ENCODE data around the gene RPS5.
"Not testable (repeated sequence)": the region's sequence is repeated elsewhere in the genome, so short reads cannot be mapped to it uniquely, and the experiment has no call there.

Gene RPS5

DNA sequence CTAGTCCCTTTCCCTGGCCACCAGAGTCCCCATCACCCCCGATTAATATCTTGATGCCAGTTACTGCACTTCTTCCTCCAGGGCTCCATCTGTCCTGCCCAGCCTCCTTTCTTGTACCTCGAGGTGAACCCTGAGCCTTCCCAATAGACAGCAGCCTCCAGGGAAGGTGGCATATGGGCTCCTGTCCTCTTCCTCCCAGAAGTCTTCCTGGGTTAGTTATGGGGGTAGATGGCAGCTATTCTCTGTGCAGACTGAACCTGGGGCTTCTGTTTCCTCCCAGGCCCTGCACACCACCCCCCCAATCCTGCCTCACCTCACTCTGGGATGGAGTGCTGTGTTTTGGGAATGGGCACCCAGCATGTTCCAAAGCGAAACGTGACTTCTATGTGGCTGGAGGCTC lies 11.0 kb downstream of the RPS5 start:
- H3K27ac ChIP-seq: no peak overlapping the region
- no peak for TF ChIP-seq CTCF (conservative IDR thresholded peaks at IDR 0.05)

GRCh38 chr19:58398545-58398944 lies 11.5 kb downstream of the RPS5 start:
- TF ChIP-seq ZFX (IDR thresholded peaks at IDR 0.05) (no peak), CTCF (conservative IDR thresholded peaks at IDR 0.05) (no peak)

GRCh38 chr19:58399903-58400302 lies 12.8 kb downstream of the RPS5 start:
- TF ChIP-seq ZFX (IDR thresholded peaks at IDR 0.05) (no peak), CTCF (conservative IDR thresholded peaks at IDR 0.05) (no peak)

More at GRCh38 chr19:58398545-58398944, 11.5 kb downstream of the RPS5 start:
- H3K27ac ChIP-seq: no peak overlapping the region

DNA sequence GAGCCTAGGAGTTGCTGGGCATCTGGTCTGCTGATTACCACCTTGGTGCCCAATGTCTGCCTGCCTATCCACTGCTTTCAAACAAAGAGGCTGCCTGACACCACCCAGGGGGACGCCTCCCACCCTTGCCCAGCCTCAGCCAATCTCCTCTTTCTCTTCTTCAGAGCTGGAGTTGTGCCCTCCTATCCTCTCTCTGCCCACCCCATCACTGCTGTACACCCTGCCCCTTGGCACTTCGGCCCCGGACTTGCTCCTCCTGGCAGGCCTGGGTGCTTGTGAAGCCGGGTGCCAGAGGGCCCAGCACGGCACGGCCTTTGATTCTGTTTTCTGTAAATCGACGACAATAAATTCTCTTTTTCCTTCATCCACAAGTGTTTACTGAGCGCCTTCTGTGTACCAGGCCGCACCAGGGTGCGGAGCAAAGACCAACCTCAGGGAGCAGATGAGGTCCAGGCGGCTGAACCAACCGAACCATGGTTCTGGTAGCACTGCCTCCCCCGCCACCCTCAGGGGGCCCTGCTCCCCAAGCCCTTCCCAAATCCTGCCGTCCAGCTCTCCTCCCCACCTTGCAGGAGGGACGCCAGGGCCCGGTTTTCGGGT lies 13.3 kb downstream of the RPS5 start:
- peak overlapping the region; percentile 76 for H3K27ac ChIP-seq
- TF ChIP-seq ZFX (IDR thresholded peaks at IDR 0.05) (peak; percentile 34; the same call in 1 of the 2 replicates), CTCF (conservative IDR thresholded peaks at IDR 0.05) (no peak)

More at GRCh38 chr19:58399903-58400302, 12.8 kb downstream of the RPS5 start:
- H3K27ac ChIP-seq: peak overlapping the region; percentile 76; the same call in 1 of the 2 replicates

- TF ChIP-seq ZFX (IDR thresholded peaks at IDR 0.05): no peak
- no peak for TF ChIP-seq CTCF (conservative IDR thresholded peaks at IDR 0.05)
- H3K27ac ChIP-seq: peak overlapping the region; percentile 76
Observed at GRCh38 chr19:58400916-58401839, 14.1 kb downstream of the RPS5 start.

DNA sequence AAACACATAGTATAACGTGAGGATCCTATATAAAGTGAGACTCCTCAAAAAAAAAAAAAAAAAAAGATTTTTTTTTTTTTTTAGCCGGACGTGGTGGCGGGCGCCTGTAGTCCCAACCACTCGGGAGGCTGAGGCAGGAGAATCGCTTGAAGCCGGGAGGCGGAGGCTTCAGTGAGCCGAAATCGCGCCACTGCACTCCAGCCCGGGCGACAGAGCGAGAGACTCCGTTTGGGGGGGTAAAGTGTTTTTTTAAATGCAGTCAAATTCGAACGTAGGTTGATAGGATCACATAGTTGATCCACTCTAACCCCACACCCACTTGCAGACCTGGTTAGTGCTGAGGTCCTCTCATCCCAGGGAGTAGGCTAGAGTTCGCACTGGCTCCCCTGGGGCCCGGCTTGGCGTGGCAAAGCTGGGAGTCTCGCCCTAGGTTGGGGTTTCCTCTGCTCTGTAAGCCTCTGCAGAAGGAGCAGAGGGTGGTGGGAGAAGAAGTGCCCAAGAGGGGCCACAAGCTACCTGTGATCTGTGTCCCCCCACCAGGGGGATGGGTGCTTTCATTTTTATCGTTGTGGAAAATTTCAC lies 14.9 kb downstream of the RPS5 start:
- TF ChIP-seq CTCF (conservative IDR thresholded peaks at IDR 0.05) (no peak), ZFX (IDR thresholded peaks at IDR 0.05) (no peak)
- H3K27ac ChIP-seq: peak overlapping the region; percentile 76

DNA sequence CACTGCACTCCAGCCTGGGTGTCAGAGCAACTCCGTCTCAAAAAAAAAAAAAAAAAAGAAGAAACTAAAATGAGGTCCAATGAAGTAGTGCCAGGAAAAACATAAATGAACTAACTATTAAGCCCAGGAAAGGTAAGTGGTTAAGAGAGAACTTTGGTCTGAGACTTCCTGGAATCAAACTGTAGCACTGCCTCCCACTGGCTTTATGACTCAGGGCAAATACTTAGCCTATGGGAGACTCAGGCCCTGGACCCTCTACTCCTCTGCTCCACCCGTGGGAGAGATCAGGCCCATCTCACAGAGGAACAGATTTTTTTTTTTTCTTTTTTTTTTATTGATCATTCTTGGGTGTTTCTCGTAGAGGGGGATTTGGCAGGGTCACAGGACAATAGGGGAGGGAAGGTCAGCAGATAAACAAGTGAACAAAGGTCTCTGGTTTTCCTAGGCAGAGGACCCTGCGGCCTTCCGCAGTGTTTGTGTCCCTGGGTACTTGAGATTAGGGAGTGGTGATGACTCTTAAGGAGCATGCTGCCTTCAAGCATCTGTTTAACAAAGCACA lies 16.9 kb downstream of the RPS5 start:
- H3K27ac ChIP-seq: not testable (repeated sequence)
